Stomach smooth muscle (tissue), 2 donors: ENCODE results near the gene GRID2.
"Not testable (repeated sequence)": the region's sequence is repeated elsewhere in the genome, so short reads cannot be mapped to it uniquely, and the experiment has no call there.

ENCODE experiments used
- H3K27ac ChIP-seq: one replicate; pipeline ENCODE4 v1.7.0; 2013; ENCODE audit warnings: mild to moderate bottlenecking, low read length, inconsistent platforms
- H3K27me3 ChIP-seq, 2 donors: one replicate each; pipeline ENCODE4 v1.7.0; 2013; ENCODE audit warnings: low read length in 2 of 2; ENCODE audit not compliant: insufficient read depth in 2 of 2, control insufficient read depth in 1 of 2
- H3K36me3 ChIP-seq, 2 donors: one replicate each; pipeline ENCODE4 v1.7.0; 2013; ENCODE audit warnings: low read length in 2 of 2; ENCODE audit not compliant: control insufficient read depth in 2 of 2, insufficient read depth in 2 of 2
- H3K4me1 ChIP-seq: one replicate; pipeline ENCODE4 v1.7.0; 2013; ENCODE audit warnings: low read length; ENCODE audit not compliant: control insufficient read depth, insufficient read depth
- H3K4me3 ChIP-seq, 2 donors: one replicate each; pipeline ENCODE4 v1.7.0; 2013; ENCODE audit warnings: low read length in 2 of 2
- H3K9ac ChIP-seq, 2 donors: one replicate each; pipeline ENCODE4 v1.7.0; 2013; ENCODE audit warnings: low read length in 2 of 2, mild to moderate bottlenecking in 1 of 2
- H3K9me3 ChIP-seq, 2 donors: one replicate each; pipeline ENCODE4 v1.7.0; 2013; ENCODE audit warnings: low read length in 2 of 2; ENCODE audit not compliant: control insufficient read depth in 2 of 2
- donor health status: healthy.
- donor health status: Pancreatic carcinoma.

GRID2 gene

DNA sequence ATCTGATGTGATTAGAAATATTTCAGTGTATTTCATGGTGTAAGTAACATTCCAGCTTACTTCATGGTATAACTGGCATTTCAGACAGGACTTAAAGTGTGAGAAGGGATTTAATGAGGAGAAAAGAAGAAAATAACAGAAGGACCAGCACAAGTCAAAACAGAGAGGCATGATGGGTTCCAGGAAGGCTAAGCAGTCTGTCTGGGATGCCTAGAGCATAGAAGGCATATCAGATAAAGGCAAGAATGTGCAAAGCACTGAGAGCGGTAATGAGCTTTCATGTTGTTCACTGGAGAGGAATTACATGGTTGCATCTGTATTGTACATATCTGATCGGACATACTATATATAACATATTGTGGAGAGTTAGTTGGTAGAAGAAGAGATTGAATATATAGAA, 54.2 kb downstream of the GRID2 start:
- no peak overlapping the region for H3K27ac ChIP-seq
- no peaks in the 10 kb centered on the region for H3K36me3 ChIP-seq
- H3K27me3 ChIP-seq, result no peaks in the 10 kb centered on the region
- H3K4me3 ChIP-seq, result no peak overlapping the region
- no peaks in the 10 kb centered on the region for H3K4me1 ChIP-seq
- H3K9ac ChIP-seq, result no peak overlapping the region
- no peaks in the 10 kb centered on the region for H3K9me3 ChIP-seq

DNA sequence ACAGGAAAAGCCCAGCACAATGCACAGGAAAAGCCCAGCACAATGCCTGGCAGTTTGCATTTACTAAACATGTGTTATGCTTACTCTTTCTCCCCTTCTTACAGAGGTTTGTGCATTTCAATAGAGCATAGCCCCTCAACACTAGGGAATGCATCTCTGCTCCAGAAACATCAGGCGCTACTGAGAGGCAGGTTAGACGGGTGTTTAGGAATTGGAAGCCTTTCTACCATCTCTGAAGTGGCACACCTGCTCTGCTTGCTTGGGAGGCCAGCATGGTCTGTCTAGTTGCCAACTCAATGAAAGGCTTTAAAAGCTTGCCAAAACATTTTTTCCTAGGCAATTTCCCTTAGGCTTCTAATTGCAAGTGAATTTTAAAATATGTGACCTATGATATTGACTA, 55.7 kb downstream of the GRID2 start:
- Histone ChIP-seq H3K27me3 (no peaks in the 10 kb centered on the region), H3K9me3 (no peaks in the 10 kb centered on the region), H3K4me3 (no peak overlapping the region), H3K4me1 (no peaks in the 10 kb centered on the region), H3K36me3 (no peaks in the 10 kb centered on the region), H3K27ac (no peak overlapping the region), H3K9ac (no peak overlapping the region)

DNA sequence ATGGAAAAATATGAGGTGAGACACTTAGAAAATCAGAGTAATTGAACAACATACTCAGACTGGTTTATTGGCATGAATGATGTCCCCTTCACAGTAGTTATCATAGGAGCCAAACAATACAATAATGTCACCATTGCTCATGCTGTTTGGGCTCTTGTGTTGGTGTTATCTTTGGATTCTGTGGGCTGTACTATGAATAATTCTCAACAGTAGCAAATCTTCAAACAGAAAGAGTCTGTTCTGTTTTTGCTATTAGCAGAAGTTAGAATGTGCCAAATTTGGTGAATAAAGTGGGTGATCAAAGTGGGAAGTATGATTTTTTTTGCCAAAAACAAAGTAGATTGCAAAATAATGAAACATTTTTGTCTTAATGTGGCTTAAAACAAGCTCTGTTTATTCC, 58.3 kb downstream of the GRID2 start:
- H3K4me3 ChIP-seq, result no peak overlapping the region
- no peaks in the 10 kb centered on the region for H3K27me3 ChIP-seq
- no peaks in the 10 kb centered on the region for H3K4me1 ChIP-seq
- no peaks in the 10 kb centered on the region for H3K36me3 ChIP-seq
- H3K9me3 ChIP-seq, result no peaks in the 10 kb centered on the region
- H3K9ac ChIP-seq, result no peak overlapping the region
- H3K27ac ChIP-seq, result no peak overlapping the region

DNA sequence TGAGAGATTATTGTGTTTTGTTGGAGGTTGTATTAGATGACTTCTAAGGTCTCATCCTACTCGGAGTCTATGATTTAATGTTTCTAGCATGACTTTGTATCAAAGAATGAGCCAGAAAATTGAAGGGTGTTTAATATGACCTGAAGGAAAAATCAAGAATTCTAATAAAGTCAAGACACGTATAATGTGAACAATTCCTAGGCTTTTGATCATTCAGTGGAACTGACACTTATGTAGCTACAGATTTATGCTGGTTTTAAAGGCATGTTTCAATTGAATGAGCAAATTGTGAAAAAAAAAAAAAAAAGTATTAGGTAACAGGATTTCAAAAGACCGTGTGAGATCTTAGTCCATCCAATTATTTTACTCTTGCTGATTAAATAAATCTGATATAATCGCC, 64.9 kb downstream of the GRID2 start:
- Histone ChIP-seq H3K9ac (no peak overlapping the region), H3K27ac (no peak overlapping the region), H3K9me3 (no peaks in the 10 kb centered on the region), H3K27me3 (no peaks in the 10 kb centered on the region), H3K4me3 (no peak overlapping the region), H3K4me1 (no peaks in the 10 kb centered on the region), H3K36me3 (no peaks in the 10 kb centered on the region)

DNA sequence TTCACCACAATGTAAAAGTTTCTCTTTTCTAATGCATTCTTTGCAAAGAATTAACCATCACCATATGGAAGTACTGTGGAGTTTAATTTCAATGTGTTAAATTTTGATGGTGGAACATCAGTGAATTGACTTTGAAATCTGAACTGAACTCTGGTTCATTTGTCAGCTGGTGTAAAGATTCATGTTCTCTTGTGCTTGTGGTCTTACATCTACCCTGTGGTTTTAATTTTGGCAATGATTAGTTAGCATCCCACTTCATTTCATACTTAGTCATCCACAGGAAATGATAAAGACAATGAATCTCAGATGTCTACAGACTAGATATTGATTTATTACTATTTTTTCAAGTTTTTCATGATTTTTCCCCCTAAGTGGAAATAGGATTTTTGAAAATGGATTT, 77.8 kb downstream of the GRID2 start:
- Histone ChIP-seq H3K4me3 (no peak overlapping the region), H3K9ac (no peak overlapping the region), H3K36me3 (no peaks in the 10 kb centered on the region), H3K27ac (no peak overlapping the region), H3K9me3 (no peaks in the 10 kb centered on the region), H3K4me1 (no peaks in the 10 kb centered on the region), H3K27me3 (no peaks in the 10 kb centered on the region)

DNA sequence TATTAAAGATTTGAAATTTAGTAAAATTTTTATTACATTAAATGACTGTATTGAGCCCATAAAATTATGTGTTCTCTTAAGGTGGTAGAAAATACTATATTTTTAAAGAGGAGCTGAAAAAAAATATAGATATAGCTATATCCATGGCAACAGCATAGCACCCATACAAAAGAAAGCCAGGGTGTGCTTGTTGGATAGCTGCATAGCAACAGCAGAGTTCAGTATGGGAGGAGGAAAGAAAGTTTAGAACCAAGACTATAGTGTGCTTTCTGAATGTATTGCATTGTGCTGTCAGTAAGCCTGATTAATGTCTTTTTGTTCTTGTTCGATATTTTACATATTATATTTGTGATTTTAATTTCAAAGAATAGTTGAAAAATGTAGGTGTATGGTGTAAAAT, 78.4 kb downstream of the GRID2 start:
- Histone ChIP-seq H3K9ac (no peak overlapping the region), H3K27ac (no peak overlapping the region), H3K36me3 (no peaks in the 10 kb centered on the region), H3K9me3 (no peaks in the 10 kb centered on the region), H3K27me3 (no peaks in the 10 kb centered on the region), H3K4me3 (no peak overlapping the region), H3K4me1 (no peaks in the 10 kb centered on the region)

DNA sequence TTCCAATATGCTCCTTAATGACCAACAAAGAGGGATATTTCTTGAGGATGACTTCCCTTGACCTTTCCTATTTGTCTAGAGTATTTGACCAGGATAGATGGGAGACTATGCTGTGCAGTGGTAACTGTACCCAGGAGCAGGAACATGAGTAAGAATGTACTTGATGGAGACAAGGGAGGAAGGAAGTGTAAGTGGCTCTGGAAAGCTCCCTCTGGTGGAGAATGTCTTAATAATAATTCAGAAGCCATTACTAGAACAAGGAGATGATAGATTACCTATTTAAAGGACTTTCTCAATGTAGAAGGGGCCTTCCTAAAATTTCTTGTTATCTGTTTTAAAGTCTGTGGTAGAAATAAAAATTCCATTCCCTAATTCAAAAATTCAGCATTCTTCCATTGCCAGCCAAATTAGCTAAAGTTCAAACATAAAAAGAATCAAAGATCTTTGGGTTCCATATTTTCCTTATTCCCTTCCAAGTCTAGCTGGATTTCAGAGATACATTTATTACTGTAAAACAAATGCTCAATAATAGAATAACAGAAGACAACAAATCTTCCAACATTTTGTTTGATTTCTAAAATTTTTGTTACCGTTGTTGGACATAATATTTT, 83.8 kb downstream of the GRID2 start:
- no peaks in the 10 kb centered on the region for H3K27me3 ChIP-seq
- no peak overlapping the region for H3K9ac ChIP-seq
- no peaks in the 10 kb centered on the region for H3K9me3 ChIP-seq
- H3K36me3 ChIP-seq, result no peaks in the 10 kb centered on the region
- H3K4me1 ChIP-seq, result no peaks in the 10 kb centered on the region
- H3K27ac ChIP-seq, result no peak overlapping the region
- no peak overlapping the region for H3K4me3 ChIP-seq

DNA sequence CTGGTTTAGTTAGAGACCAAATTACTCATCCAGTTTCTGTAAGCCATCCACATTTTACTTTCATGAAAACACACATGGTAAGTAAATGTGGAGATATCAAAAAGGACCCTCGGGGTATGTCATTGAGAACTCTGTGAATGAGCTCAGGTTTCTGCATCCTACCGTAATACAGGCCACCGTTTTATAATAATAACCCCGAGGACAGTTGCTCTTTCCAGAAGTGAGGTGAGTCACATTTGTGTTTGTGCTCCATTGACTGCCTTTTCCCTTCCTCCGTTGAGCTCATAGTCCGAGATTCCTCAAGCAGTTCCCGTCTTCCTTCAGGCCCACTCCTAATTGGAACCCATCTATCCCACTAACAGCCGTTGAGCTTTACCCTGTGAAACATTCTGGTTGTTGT, 95.3 kb downstream of the GRID2 start:
- Histone ChIP-seq H3K9me3 (no peaks in the 10 kb centered on the region), H3K9ac (no peak overlapping the region)

DNA sequence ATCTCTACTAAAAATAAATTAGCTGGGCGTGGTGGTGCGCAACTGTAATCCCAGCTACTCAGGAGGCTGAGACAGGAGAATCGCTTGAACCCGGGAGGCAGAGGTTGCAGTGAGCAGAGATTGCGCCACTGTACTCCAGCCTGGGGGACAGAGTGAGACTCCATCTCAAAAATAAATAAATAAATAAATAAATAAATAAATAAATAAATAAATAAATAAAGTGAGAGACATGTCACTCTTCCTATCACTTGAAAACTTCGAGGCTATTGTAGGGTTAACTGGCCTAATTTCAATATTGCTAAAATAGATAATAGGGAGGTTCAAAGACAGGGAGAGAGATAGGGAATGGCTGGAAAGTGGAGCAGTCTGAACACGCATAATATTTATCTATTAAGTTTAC, 99.8 kb downstream of the GRID2 start:
- not testable (repeated sequence) for H3K9me3 ChIP-seq, H3K27me3 ChIP-seq, H3K9ac ChIP-seq, H3K4me1 ChIP-seq, H3K4me3 ChIP-seq, H3K27ac ChIP-seq, H3K36me3 ChIP-seq

More for the DNA sequence above, 95.3 kb downstream of the GRID2 start:
- H3K27ac ChIP-seq, result no peak overlapping the region
- no peaks in the 10 kb centered on the region for H3K27me3 ChIP-seq
- no peaks in the 10 kb centered on the region for H3K4me1 ChIP-seq
- H3K36me3 ChIP-seq, result no peaks in the 10 kb centered on the region
- no peak overlapping the region for H3K4me3 ChIP-seq

DNA sequence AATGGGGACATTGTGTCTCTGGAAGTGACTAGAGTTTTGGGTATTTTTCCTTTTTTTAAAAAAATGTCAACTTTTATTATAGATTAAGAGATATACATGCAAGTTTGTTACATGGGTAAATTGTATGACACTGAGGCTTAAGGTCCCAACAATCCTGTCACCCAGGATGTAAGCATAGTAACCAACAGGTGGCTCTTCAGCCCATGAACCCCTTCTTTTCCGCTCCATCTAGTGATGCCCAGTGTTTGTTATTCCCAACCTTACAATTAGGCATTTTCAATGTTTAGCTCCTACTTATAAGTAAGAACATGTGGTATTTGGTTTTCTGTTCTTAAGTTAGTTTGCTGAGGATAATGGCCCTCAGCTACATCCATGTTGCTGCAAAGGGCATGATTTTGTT, 102.7 kb downstream of the GRID2 start:
- Histone ChIP-seq H3K27me3 (no peaks in the 10 kb centered on the region), H3K4me3 (no peak overlapping the region), H3K4me1 (no peaks in the 10 kb centered on the region), H3K27ac (no peak overlapping the region), H3K36me3 (no peaks in the 10 kb centered on the region), H3K9me3 (no peaks in the 10 kb centered on the region), H3K9ac (no peak overlapping the region)

DNA sequence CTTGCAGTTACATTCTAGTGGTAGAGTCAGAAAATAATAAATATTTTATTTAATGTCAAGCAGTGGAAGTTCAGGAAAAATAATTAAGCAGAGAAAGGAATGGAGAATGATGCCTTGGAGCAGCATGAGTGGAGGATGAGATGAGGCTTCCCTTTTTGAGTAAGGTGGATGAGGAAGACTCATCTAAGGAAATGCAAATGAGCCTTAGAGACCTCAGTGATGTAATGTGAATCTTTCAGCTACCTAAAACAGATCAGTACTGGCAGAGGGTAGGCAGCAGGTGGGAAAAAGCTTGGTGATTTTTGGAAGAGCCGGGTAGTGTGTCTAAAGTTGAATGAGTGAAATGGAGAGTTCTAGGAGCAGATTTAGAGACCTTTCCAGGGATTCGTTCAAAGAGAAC, 118.2 kb downstream of the GRID2 start:
- Histone ChIP-seq H3K9ac (no peak overlapping the region), H3K9me3 (no peaks in the 10 kb centered on the region), H3K4me1 (no peaks in the 10 kb centered on the region), H3K27me3 (no peaks in the 10 kb centered on the region), H3K4me3 (no peak overlapping the region), H3K27ac (no peak overlapping the region), H3K36me3 (no peaks in the 10 kb centered on the region)
